HT1080 (cell line): ENCODE data around the gene HNMT. TPM values are rescaled to one million over a fixed set of nuclear protein-coding genes. Genes with fewer than 3 reads are reported as not detected.
"Not testable (repeated sequence)": the region's sequence is repeated elsewhere in the genome, so short reads cannot be mapped to it uniquely, and the experiment has no call there.

ENCODE experiments used
- DNase-seq: peaks from one replicate; pipeline ENCODE4 v3.0.0-alpha.2; 2015; ENCODE audit warnings: low read depth
- total RNA-seq: library from RNA; depleted of rRNA; stranded (reverse); fragments of >200 nt; shearing (Covaris generic); gene quantifications from 2 replicates; pipeline ENCODE4 v1.2.3, GENCODE V29; 2014

The HNMT gene
- total RNA-seq, 1 experiment from 2014 or later, result not detected

- DNase-seq, result no peak
These were observed 9.0 kb downstream of the HNMT start for GRCh38 chr2:137973280-137973679.

DNA sequence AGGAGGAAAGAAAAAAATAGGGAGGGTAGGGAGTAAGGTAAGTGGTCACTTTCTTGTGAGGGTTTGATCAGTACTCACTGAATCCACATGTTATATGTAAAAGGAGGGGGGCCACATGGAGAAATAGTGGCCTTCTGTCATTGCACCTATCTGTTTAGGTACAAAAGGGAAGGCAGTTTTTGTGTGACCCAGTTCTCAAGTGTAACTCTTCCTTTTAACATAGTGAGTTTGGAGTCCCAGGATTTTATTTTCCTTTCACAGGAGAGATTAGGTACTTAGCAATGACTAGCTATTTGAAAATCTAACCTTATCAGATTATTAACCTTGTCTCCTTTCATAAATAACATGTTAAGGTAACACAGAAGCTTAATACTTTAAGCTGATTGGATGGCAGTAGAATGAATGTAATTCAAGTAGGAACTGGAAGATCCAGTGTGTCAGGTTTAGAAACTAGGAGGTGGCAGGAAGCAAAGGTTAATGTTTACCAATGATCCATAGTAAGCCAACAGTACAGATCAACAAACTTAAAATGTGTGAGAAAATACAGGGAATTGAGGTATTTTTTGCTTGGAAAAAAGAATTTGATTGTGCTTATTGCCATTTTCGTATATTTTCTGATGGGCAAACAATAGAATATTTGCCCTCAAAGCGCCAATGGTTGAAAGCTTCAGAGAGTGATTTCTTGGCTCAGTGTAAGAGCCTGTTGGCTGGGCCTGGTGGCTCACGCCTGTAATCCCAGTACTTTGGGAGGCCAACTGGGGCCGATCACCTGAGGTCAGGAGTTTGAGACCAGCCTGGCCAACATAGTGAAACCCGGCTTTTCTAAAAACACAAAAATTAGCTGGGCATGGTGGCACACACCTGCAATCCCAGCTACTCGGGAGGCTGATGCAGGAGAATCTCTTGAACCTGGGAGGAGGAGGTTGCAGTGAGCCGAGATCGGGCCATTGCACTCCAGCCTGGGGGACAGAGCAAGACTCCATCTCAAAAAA lies 11.3 kb downstream of the HNMT start:
- no peak for DNase-seq

DNA sequence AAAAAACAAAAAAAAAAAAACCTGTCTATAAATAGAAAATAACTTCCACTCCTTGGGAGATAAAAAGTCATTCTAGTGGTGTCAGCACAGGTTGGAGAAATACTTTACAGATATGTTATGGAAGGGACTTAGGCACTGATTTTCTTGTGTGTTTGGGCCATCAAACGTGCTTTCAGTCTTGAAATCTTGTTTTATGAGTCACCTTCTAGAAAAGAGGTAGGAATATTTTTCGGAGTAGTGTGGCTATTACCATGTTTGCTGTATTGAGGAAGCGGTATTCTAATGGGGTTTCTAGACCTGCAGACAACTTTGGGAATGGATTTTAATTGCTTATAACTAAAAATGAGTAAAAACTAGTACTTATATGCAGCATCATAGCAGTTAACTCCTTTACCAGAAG lies 12.0 kb downstream of the HNMT start:
- no peak for DNase-seq

GRCh38 chr2:137977790-137978189 lies 13.5 kb downstream of the HNMT start:
- DNase-seq, result no peak

- DNase-seq, result no peak
These were observed 16.2 kb downstream of the HNMT start for GRCh38 chr2:137980459-137980858.

DNA sequence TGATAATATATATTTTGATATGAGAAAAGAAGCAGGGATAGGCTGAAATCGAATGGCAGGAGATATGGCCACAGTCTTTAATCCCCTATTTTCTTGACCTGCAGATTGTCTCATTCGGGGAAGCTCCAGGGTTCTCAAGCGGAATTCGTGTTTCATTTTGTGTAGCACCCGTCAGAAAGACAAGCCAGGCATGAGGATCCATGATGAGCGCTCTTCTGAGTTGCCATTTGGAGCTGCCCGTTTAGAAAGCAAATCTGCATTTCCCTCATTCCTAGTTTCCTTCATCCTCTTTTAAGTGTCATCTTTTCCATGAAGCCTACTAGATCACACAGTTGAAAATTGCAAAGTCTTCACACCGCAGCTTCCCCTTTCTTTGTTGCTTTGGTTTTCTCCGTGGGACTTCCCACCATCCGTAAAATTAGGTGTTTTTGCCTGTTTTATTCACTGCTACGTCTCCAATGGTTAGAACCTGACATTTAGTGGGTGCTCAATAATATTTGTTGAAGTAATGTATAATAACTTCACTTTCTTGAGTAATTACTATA lies 16.9 kb downstream of the HNMT start:
- DNase-seq, result no peak

GRCh38 chr2:137983581-137983980 lies 19.3 kb downstream of the HNMT start:
- no peak for DNase-seq

GRCh38 chr2:137986268-137986667 lies 22.0 kb downstream of the HNMT start:
- DNase-seq, result no peak

GRCh38 chr2:137987011-137987410 lies 22.7 kb downstream of the HNMT start:
- no peak for DNase-seq

DNA sequence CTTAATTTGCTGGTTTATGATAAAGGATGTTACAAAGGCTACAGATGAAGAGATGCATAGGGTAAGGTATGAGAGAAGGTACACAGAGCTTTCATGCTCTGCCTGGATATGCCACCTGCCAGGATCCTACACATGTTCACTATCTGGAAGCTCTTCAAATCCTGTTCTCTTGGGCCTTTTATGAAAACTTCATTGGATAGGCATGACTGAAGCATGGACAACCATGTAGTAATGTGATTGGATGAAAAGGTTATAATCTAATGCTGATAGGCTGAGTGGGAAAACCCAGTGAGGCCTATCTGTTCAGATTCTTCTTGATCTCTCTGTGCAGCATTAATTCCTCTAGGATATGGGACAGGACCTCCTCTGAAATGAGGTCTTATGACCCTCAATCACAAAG lies 26.8 kb downstream of the HNMT start:
- DNase-seq, result no peak

DNA sequence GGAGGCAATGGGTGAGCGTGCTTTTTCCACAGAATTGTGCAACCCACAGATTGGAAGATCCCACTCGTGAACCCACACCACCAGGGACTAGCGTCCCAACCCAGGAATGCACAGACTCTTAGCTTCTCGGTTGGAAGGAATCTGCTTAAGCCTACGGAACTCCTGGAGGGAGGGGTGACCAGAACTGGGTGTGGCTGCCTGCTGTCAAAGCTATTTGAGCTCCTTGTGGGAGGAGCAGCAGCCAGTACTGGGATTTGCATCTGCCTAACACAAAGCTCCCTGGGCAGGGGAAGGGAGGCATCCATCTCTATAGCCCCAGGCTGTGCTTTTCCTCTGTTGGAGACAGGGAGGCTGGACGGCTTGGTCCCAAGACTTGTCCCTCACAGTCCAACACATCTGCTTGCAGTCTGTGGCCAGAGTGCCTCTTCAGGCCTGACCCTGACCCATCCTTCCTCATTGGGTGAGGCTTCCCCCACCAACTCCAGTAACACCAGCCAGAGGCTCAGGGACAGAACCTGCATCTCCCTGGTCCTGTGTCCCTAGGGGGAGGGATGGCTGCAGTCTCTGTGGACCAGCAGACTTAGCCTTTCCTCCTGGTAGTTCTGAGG lies 27.9 kb downstream of the HNMT start:
- no peak for DNase-seq

DNA sequence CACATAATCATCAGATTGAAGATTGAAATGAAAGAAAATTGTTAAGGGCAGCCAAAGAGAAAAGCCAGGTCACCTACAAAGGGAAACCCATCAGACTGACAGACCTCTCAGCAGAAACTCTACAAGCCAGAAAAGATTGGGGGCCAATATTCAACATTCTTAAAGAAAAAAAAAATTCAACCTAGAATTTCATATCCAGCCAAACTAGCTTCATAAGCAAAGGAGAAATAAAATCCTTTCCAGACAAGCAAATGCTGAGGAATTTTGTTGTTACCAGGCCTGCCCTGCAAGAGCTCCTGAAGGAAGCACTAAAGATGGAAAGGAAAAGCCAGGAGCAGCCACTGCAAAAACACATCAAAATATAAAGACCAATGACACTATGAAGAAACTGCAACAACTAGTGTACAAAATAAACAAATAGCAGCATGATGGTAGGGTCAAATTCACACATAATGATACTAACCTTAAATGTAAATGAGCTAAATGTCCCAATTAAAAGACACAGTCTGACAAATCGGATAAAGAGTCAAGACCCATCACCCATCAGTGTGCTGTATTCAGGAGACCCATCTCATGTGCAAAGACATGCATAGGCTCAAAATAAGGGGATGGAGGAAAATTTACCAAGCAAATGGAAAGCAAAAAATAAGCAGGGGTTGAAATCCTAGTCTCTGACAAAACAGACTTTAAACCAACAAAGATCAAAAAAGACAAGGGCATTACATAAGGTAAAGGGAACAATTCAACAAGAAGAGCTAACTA lies 29.6 kb downstream of the HNMT start:
- not testable (repeated sequence) for DNase-seq

DNA sequence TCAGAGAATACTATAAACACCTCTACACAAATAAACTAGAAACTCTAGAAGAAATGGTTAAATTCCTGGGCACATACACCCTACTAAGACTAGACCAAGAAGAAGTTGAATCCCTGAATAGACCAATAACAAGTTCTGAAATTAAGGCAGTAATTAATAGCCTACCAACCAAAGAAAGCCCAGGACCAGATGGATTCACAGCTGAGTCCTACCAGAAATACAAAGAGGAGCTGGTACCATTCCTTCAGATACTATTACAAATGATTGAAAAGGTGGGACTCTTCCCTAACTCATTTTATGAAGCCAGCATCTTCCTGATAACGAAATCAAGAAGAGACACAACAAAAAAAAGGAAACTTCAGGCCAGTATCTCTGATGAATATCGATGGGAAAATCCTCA lies 31.1 kb downstream of the HNMT start:
- DNase-seq, result not testable (repeated sequence)

- not testable (repeated sequence) for DNase-seq
These were observed 31.9 kb downstream of the HNMT start for GRCh38 chr2:137996158-137996557.

DNA sequence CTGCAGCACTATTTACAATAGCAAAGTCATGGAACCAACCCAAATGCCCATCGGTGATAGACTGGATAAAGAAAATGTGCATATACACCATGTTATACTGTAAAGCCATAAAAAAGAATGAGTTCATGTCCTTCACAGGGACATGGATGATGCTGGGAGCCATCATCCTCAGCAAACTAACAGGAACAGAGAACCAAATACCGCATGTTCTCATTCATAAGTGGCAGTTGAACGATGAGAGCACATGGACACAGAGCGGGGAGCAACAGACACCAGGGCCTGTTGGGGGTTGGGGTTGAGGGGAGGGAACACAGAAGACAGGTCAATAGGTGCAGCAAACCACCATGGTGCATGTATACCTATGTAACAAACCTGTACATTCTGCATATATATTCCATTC lies 33.5 kb downstream of the HNMT start:
- DNase-seq, result no peak

DNA sequence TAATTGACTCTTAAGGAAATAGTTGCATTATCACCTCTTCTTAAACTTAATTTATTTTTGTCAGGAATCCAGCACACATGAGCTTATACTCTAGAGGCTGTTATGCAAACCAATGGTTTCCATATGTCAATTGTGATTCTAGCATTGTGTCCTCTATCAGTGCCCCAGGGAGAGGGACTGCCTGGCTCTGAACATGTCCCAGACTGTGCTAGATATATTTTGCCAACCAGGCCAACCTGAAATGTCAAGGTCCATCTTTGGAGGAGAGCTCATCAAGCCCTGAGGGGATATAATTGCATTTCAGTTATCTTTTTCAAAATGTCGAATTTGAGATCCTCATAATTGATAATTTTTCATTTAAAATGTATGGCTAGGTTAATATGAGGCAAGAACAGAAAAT lies 34.2 kb downstream of the HNMT start:
- no peak for DNase-seq

DNA sequence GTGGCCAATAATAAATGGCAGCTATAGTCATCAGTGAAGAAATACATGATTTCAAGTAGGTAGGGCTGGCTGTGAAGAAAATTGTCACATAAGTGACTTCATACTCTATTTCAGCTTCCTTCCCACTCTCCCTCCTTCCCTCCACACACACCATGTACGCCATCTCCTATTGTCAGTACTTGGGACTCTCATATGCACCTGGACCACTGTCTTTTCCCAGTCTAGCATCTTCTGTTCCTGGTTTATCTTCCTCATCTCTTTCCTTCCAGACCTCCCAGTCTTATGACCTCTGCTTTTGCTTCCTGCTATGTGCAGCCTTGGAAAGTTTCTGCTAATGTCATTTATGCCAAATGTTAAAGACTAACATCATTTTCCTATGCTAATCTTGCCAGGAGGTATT lies 35.0 kb downstream of the HNMT start:
- DNase-seq, result no peak

DNA sequence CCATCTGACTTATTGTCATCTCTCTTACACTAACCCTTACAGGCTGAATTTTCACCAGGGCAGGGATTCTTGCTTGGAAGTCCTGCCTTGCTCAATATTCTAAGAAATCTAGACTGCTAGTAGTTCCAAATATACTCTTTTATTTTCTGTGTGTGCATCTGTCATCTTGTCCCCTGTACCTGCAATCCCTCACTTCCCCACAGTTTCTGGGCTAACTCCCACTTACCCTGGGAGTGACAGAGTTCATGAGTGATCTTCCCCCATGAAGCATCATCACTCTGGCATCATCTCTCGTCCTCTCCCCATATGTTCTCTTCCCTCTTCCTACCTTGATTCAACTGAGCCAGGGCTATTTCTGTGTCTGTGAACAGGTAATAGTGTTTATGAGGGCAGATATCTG lies 35.7 kb downstream of the HNMT start:
- no peak for DNase-seq

DNA sequence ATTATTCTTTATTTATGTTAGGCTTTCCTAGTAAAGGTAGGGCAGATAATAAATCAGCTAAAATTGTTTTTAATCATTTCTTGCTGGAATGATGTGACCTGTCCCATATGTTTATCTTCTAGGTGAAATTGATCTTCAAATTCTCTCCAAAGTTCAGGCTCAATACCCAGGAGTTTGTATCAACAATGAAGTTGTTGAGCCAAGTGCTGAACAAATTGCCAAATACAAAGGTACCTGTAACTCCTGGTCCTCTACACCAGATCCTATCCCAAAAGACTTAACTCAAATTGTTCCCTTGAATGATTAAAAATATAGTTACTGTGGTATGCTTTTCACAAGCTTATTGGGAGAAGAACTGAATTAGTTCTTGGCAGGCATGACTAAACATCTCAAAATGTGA lies 36.5 kb downstream of the HNMT start:
- DNase-seq, result no peak

DNA sequence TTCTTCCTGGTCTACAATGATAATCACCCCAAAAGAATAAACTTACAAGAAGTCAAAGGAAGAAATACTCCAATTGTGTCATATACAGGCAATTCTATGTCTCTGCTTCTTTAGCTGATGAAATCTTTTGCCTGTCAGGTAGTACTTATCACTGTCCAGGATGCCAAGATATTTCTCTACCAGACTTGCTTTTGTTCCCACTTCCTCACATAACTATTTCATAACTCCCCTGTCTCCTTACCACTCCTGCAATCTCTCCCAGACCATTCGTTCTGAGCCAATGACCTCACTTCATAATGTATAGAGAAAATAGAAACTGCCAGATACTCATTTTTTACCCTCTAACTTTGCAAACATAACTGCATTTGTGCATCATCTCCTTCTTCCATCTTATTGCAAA lies 39.1 kb downstream of the HNMT start:
- DNase-seq, result no peak

DNA sequence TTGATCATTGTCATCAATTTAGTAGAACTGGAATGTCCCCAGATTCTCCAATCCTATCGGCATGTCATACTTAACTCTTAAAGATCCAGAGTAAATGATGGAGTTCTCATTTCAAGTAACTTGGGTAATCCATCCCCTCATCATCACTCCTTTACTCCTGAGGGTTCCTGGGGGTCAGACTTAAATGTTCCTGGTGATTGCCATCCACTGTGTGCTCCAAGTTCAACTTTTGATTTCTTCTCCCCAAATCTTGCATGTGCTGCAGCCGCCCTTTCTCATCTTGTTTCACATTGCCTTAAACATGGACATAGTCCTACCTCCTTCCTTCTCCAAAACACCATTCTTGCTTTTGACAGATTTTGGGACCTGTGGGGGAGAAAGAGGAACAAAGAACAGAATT lies 43.2 kb downstream of the HNMT start:
- no peak for DNase-seq

GRCh38 chr2:138009622-138010021 lies 45.3 kb downstream of the HNMT start:
- no peak for DNase-seq
